ENCODE results near the gene IQGAP2.

IQGAP2 gene

DNA sequence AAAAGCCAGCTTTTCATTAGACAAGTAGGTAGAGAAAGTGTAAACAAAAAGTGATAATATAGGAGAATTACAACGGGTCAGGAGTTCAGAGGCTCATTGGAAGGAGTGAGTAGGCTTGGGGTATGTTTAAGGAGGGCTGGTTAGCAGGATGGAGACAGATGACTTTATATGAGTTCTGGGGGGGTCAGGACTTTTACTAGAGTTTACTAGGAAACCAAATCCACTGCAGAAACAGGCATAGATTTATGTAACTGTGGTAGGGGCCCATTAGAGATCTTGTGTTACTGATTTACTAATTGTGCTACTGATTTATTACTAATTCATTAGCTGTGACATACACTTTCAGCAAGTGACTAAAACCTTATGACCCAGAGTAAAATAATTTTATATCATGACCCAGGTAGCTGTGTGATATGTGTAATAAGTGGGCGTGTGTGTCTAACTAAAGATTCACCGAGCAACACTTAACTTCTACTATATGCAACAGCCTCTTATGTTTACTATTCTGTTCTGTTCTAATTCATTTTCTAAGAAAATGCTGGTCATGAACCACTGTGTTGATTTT is 73.5 kb downstream of the IQGAP2 start:
- no peak for DNase-seq (ENCODE audit: low spot score)

DNA sequence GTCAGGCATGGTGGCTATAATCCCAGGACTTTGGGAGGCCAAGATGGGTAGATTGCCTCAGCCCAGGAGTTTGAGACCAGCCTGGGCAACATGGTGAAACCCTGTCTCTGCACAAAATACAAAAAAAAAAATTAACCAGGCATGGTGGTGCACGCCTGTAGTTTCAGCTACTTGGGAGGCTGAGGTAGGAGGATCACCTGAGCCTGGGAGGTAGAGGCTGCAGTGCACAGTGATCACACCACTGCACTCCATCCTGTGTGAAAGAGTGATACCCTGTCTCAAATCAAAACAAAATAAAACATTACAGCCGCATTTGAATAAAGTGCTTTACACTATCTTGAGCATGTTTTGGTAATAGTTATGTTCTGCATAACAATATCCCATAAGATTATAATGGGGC is 74.0 kb downstream of the IQGAP2 start:
- DNase-seq (ENCODE audit: low spot score): no peak

DNA sequence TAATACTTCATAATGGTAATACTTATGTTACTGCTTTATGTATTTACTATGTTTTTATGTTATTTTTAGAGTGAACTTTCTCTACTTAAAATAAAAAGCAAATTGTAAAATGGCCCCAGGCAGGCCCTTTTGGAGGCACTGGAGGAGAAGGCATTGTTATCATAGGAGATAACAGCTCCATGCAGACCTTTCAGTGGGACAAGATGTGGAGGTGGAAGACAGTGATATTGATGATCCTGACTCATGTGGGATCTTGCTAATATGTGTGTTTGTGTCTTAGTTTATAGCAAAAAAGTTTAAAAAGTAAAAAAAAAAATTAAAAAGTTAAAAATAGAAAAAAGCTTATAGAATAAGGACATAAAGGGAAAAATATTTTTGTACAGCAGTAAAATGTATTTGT is 74.5 kb downstream of the IQGAP2 start:
- DNase-seq (ENCODE audit: low spot score): no peak

GRCh38 chr5:76479281-76479680 is 76.2 kb downstream of the IQGAP2 start:
- no peak for DNase-seq (ENCODE audit: low spot score)

GRCh38 chr5:76479973-76480667 is 77.0 kb downstream of the IQGAP2 start:
- DNase-seq (ENCODE audit: low spot score): no peak

DNA sequence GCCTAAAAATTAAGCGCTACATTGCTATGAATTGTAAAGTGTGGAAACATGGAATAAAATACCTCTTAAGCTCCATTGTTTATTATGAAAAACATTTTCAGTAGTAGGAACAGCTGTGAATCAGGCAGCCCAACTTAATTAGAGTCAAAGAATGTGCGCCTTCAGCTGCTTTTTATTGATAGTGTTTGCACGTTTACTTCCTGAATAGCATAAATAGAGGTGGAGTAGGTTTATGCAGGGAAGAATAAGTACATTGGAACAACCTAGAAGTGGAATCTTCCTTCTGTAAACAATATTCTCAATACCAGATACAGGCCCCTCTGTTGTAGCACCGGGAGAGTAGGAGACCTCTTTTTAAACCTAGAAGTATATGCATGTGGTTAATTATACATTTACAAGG is 79.9 kb downstream of the IQGAP2 start:
- no peak for DNase-seq (ENCODE audit: low spot score)

- DNase-seq (ENCODE audit: low spot score): no peak
Observed at GRCh38 chr5:76483433-76483832, 80.3 kb downstream of the IQGAP2 start.

DNA sequence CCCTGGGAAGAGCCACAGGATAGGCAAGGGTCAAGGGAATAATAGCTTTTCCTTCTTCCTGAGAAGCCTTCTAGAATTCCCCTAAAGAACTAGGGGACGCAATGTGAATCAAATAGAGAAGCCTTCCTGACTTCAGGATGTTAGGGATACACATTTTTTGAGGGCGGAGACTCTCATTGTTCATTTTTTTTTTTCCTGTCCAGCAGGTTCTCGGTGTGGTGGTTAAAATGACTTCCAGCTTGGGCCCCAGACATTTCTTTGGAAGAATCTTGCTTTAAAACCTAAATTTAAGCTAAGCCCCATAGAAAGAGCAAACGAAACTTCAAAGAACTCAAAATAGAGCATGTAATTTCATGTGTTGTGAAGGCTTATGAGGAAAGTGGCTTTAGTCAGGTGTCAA is 80.8 kb downstream of the IQGAP2 start:
- no peak for DNase-seq (ENCODE audit: low spot score)

DNA sequence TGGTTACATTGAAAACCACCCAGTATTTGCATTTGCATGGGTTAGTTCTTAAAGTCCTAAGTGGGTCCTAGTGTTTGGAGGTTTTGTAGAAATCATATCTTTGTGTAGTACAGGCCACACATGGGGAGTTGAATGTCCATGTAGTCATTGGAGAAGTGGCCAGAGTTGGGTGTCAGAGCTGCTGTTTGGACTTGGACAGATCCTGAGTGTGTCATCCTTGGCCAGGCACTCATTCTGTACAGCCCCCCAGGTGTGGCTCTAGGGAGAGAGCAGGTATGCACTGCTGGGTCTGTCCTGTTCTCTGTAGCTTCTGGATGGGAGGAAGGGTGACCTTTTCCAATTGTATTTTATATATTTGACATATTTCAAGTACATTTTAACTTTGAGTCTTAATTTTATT is 82.4 kb downstream of the IQGAP2 start:
- no peak for DNase-seq (ENCODE audit: low spot score)

- DNase-seq (ENCODE audit: low spot score): no peak
Observed at GRCh38 chr5:76487386-76487785, 84.3 kb downstream of the IQGAP2 start.

GRCh38 chr5:76487821-76488220 is 84.7 kb downstream of the IQGAP2 start:
- DNase-seq (ENCODE audit: low spot score): no peak

DNA sequence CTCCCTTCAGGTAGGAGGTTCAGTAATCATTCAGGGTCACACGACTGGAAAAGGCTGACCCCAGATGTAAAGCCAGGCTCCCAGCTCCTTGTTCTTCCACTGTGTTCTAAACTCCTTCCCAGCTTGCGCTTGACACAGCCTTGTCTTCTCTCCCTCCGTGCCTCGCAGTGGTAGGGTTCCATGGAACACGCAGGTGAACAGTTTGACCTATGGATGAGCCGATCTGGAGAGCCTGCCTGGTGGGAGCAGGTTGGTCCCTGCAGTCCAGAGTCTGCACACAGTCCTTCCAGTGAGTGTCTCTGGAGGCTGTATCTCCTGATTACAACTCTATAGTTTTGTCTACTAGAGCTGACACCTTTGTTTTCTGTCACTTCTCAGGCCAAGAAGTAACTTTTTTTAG is 85.9 kb downstream of the IQGAP2 start:
- DNase-seq (ENCODE audit: low spot score): no peak

- no peak for DNase-seq (ENCODE audit: low spot score)
Observed at GRCh38 chr5:76489877-76490688, 87.0 kb downstream of the IQGAP2 start.

- DNase-seq (ENCODE audit: low spot score): no peak
Observed at GRCh38 chr5:76490960-76491359, 87.9 kb downstream of the IQGAP2 start.

- DNase-seq (ENCODE audit: low spot score): no peak
Observed at GRCh38 chr5:76492819-76493189, 89.7 kb downstream of the IQGAP2 start.

- DNase-seq (ENCODE audit: low spot score): no peak
Observed at GRCh38 chr5:76493190-76493837, 90.2 kb downstream of the IQGAP2 start.

- no peak for DNase-seq (ENCODE audit: low spot score)
Observed at GRCh38 chr5:76494201-76494600, 91.1 kb downstream of the IQGAP2 start.

- DNase-seq (ENCODE audit: low spot score): no peak
Observed at GRCh38 chr5:76495870-76496269, 92.8 kb downstream of the IQGAP2 start.

DNA sequence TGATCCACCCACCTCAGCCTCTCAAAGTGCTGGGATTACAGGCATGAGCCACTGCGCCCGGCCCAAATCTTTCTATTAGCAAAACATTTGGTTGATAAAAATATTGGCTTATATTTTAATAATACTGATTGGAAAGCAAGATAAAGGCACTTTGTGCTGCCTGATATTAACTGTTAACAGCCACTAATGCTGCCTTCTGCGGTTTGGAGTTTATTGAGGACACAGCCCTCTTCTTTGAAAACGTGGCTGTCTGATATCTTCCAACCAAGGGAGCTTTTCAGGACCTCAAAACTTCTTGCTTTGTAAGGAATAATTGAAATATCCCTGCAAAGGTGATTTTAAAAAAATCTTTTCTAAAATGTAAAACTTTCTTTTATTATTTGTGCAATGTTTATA is 94.0 kb downstream of the IQGAP2 start:
- no peak for DNase-seq (ENCODE audit: low spot score)

DNA sequence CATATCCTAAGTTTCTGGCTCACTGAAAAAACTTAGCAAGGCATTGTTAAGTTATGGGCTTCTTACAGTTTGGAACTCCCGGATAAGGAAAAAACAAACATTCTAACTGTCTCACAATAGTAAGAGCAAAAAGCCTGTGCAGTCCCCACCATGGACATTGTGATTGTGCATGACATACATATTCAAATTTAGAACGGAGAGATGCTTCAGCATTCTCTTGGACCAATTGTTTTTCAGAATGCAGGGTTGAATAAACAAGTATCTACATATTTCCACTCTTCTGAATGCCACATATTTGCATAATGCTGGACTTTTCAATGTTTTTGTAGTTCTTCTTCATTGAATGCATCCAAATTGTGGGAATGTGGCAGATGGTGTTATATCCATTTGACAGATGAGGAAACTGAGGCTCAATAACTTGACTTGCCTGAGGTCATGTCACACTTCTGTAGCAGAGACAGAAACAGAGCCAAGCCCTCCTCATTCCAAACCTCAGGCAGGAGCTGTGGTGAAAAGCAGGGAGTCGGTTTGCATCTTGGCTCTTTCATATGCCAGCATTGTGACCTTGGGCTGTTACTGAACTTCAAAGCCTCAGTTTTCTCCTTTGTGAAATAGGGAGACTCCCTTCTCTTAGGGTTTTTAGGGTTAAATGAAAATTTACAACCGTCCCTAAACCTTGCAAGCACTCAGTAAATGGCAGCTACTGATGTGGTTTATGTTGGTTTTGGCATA is 95.1 kb downstream of the IQGAP2 start:
- DNase-seq (ENCODE audit: low spot score): no peak

GRCh38 chr5:76499507-76500161 is 96.5 kb downstream of the IQGAP2 start:
- DNase-seq (ENCODE audit: low spot score): no peak

Data from putamen (tissue), 1 donor.